Measurements from ENCODE around the gene KLF15.

The KLF15 gene

GRCh38 chr3:126304291-126304690 lies 52.9 kb downstream of the KLF15 start:
- DNase-seq, result no peak

GRCh38 chr3:126303272-126303671 lies 53.9 kb downstream of the KLF15 start:
- DNase-seq, result no peak

GRCh38 chr3:126300761-126301481 lies 56.3 kb downstream of the KLF15 start:
- DNase-seq, result no peak

- DNase-seq, result no peak
Measured at GRCh38 chr3:126300001-126300760, 57.0 kb downstream of the KLF15 start.

DNA sequence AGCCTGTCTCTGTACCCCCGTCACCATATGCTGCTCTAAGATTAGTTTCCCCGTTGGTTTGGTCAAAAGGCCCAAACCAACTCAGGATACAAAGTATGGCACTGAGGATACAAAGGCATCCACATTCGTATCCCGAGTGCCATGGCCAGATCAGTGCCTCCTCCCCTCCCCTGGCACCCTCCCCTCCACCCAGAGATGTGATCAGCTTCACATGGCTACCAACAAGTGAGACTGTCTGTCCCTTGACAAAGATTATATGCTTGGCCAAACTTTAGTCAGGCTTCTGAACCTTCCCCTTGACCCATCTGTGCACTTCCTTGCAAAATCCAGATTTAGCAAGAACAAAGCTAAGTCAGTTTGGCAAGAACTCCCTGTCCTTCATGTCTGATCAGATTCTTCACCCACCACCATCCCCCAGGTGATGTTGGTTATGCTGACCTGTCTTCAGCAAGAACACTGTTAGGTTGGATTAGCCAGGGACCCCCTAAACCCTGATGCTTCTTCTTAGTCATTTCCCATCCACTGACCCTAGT lies 61.7 kb downstream of the KLF15 start:
- no peak for DNase-seq

DNA sequence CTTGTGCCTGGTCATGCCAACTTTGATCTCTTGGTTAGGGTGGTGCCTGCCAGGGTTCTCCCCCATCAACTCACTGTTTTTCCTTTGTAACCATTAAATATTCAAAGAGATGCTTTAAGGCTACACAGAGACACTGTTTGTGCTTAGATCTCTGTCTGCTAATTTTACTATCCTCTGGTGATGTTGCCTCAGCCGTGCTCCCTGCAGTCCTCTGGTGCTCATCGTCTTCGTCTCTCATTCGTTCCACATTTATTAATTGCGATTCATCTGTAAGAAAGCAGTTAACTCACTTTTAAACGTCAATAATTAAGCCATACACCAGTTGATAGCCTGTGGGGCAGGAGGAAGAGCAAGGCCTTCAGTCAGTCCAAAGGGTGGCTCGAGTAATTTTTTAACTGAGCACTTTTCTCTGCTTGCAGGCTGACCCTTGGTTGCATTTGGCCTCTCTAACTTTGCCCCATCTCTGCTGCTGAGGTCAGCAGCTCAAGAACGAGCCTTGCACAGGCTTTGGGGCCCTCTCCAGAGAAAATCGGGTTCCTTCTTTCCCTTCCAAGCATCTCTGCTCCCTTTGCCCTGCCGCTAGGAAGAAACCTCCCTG lies 62.9 kb downstream of the KLF15 start:
- no peak for DNase-seq

- no peak for DNase-seq
Measured at GRCh38 chr3:126293370-126294082, 63.7 kb downstream of the KLF15 start.

Measured in T1000 (cell line).